ENCODE results near the gene PODNL1.
"Not testable (repeated sequence)": the region's sequence is repeated elsewhere in the genome, so short reads cannot be mapped to it uniquely, and the experiment has no call there.

The PODNL1 gene

DNA sequence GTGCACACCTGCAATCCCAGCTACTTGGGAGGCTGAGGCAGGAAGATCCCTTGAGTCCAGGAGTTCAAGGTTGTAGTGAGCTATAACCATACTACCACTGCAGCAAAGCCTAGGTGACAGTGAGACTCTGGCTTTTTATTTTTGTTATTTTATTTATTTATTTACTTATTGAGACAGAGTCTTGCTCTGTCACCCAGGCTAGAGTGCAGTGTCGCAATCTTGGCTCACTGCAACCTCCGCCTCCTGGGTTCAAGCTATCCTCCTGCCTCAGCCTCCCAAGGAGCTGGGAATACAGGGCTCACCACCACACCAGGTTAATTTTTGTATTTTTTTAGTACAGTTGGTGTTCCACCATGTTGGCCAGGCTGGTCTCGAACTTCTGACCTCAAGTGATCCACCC lies 35.3 kb upstream of the PODNL1 start:
- not testable (repeated sequence) for DNase-seq (ENCODE audit: low read depth)

DNA sequence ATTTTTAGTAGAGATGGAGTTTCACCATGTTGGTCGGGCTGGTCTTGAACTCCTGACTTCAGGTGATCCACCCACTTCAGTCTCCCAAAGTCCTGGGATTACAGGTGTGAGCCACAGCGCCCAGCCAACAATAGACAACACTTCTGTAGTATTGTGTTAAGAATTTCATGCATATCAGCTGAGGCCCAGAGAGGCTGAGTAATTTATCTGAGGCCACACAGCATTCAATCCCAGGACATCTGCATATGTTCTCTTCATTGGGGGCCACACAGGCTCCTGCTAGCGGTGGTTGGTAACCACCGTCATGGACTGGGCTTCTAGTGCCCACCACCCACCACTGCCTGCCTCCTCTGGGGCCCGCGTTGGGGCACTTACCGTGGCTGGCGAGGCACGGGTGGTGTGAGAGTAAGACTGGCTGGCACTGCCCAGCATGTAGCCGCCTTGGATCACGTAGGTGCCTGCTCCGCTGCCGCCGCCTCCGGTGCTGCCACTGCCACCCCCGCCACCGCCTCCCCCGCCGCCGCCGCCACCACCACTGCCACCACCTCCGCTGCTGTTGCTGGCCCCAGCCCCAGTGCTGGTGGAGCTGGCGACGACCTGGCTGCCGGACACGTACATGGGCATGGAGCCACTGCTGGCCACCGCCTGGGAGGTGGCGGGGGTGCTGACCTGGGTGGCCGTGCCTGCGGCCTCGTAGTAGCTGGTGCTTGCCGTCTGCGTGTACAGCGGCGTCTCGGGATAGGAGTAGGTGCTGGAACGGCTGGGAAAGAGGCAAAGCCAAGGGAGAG lies 34.3 kb upstream of the PODNL1 start:
- DNase-seq (ENCODE audit: low read depth): no peak

DNA sequence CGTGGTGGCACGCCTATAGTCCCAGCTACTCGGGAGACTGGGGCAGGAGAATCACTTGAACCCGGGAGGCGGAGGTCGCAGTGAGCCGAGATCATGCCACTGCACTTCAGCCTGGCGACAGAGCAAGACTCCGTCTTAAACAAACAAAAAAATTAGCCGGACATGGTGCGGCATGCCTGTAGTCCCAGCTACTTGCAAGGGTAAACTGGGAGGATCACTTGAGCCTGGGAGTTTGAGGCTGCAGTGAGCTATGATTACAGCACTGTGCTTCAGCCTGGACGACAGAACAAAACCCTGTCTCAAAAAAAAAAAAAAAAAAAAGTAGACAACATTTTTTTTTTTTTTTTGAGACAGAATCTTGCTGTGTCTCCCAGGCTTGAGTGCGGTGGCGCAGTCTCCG lies 33.7 kb upstream of the PODNL1 start:
- not testable (repeated sequence) for DNase-seq (ENCODE audit: low read depth)

DNA sequence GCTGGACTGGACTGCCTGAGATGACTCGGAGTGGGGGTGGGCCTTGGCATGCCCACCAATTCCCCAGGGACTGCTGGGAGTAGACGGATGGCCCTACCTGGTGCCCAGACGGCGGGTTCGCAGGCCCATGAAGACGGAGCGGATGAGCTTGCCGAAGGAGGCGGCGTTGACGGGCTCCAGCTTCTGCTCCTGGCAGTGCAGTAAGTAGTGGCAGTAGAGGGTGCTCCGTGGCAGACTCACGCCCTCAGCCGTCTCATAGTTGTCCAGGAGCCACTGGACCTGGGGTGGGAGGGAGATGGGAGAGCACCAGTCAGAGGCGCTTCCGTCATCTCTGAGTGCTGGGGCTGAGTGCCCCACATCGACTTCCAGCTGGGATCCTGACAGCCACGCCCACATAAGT lies 31.7 kb upstream of the PODNL1 start:
- DNase-seq (ENCODE audit: low read depth): no peak

DNA sequence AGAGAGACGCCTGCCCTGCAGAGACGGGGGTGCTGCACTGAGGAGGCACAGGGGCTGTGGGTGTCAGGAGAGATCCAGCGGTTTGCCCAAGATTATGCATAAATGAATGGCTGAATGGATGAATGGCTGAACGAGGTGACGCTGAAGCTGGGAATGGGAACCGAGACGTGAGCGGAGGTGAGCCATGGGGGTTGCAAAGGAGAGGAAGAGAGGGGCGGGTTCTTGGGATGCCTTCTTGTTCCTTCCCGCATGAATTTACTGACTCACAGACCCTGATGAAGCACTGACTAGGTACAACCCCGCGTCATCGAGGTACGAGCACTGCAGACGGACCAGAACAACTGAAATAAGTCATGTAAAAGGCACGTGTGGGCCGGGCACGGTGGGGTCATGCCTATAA lies 30.8 kb upstream of the PODNL1 start:
- DNase-seq (ENCODE audit: low read depth): no peak

DNA sequence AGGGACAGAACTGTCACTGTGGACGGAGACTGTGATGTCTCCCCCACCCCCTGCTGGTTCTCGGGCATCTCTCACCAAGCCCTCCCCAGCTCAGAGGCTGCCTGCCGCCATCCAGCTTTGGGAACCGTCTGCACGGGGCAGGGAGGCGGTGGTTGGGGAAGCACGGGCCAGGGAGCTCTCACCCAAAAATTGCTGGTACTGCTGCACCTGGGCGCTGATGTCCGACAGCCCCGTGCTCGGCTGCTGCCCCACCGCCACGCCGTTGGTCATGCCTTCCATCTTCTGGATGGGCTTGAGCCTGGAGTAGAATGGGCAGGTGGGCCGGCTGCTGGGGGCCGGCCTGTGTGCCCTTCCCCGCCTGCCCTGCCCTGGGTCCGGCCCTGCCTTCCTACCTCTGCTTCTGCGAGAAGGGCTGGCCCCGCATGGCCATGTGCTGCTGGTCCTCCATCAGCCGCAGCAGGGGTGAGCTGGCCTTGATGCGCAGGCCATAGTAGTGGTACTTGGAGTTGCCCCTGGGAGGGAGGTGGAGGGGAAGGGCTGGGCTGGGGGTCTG lies 30.2 kb upstream of the PODNL1 start:
- no peak for DNase-seq (ENCODE audit: low read depth)

DNA sequence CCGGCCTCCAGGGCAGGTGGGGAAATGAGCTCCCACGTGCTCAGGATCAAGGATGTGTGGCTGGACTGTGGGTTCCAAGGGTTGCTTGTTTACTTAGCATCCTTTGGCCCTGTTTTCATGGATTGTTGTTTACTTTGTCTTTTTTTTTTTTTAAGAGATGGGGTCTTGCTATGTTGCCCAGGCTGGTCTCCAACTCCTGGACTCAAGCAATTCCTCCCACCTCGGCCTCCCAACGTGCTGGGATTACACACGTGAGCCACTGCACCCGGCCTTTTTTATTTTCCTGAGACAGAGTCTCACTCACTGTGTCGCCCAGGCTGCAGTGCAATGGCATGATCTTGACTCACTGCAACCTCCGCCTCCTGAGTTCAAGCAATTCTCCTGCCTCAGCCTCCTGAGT lies 29.0 kb upstream of the PODNL1 start:
- not testable (repeated sequence) for DNase-seq (ENCODE audit: low read depth)

DNA sequence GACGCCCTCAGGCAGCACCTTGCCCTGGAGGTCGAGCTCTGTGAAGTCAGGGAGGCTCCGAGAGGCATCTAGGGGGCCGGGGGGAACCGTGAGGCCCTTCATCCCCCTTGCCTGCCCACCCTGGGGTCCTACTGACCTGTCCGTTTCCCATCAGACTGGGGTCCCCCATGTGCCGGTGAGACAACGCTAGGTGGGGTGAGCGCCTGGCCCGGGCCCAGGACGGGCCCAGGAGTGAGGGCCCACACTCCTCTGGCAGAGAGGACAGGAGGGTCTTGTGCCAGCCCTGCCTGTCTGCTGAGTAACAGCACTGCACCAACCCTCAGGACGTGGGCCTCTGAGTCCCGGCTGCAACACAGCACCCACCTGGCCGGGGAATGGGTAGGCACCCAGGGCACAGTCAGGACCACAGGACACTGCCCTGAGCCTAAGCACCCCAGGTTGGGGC lies 28.5 kb upstream of the PODNL1 start:
- DNase-seq (ENCODE audit: low read depth): no peak

DNA sequence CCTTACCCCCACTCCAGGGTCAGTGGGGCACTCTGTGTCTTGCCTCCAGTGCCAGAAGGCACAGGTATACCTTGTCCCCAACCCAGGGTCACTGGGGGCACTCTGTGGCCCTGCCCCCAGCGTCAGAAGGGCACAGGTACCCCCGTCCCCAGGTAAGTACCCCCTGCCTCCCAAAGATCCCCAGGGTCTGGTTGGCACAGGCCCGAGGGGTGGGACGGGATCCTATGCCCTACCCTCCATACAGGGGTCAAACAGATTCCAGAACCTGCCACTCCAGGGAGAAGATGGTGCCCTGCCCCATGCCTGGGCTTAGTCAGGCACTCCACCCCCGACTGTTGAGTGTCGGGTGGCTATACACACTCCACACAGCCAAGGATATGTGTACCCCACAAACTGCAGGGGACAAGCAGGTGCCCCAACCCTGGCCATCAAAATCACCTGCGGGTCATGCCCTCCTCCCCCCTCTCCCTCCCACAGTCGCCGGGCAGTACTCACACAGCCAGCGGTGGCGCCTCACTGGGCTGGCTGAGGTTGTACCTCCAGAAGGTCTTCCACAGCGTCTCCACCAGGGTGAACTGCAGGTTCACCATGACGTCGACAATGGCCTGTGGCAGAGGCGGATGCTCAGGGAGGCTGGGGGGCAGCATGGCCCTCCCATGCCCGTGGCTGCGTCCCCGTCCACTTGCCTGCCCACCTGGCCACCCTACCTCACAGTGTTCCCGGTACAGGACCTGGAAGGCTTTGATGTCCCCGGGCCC lies 27.9 kb upstream of the PODNL1 start:
- DNase-seq (ENCODE audit: low read depth): no peak

DNA sequence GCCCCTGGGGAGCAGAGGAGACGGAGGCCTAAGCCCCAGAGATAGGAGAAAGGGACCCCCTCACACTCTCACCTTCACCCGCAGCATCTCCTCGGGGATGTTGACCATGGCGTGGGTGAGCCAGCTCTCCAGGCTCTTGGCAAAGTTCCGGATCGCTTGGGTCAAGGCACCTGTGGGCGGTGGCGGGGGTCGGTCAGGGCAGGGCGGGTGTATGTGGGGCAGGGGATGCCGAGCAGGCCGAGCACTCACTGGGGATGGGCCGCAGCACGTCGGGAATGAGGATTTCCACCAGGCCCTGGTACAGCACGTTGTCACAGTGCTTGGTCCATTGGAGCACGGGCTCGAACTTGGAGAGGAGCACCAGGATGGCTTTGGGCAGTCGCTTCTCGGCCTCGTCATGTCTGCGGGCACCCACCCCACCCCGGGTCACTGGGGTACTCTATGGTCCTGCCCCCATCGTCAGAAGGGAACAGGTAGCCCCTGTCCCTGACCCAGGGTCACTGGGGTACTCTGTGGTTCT lies 27.2 kb upstream of the PODNL1 start:
- no peak for DNase-seq (ENCODE audit: low read depth)

DNA sequence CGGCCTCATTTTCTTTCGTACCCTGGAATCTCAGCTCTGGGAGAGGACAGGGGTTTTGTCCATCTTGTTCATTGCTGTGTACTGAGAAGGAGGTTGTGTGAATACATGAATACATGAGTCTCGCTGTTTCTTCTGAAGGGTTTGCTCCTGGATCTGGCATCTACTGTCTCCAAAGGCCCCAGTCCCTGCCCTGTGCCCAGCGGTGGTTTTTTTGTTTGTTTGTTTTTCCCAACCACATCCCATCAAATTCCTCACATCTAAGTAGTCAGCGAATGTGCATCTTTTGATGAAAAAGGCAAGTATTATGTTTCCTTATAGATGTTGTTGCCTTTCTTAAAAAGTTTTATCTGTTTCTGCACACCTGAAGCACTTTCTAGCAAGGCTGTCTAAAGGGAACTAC lies 26.6 kb upstream of the PODNL1 start:
- DNase-seq (ENCODE audit: low read depth): no peak

DNA sequence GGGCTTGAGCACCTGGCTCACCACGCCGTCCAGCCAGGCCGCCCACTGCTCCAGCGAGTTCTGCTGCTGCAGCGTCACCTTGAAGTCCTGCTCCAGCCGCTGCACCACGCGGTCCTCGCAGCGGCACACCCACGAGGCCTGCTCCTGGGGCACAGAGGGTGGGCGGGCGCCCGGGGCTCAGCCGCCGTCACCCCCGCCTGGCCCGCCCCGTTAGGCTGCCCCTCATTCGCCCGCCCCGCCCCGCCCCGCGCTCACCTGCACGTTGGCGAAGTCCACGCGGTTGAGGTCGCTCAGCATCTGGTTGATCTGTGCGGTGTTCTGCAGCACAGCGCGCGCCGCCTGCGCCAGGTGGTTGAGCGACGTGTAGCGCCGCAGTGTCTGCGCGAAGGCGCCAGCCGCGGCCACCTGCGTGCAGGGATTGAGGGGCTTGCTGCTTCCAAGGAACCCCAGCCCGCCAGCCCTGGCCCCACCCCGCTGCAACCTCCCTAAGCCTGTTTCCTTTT lies 25.4 kb upstream of the PODNL1 start:
- DNase-seq (ENCODE audit: low read depth): no peak

DNA sequence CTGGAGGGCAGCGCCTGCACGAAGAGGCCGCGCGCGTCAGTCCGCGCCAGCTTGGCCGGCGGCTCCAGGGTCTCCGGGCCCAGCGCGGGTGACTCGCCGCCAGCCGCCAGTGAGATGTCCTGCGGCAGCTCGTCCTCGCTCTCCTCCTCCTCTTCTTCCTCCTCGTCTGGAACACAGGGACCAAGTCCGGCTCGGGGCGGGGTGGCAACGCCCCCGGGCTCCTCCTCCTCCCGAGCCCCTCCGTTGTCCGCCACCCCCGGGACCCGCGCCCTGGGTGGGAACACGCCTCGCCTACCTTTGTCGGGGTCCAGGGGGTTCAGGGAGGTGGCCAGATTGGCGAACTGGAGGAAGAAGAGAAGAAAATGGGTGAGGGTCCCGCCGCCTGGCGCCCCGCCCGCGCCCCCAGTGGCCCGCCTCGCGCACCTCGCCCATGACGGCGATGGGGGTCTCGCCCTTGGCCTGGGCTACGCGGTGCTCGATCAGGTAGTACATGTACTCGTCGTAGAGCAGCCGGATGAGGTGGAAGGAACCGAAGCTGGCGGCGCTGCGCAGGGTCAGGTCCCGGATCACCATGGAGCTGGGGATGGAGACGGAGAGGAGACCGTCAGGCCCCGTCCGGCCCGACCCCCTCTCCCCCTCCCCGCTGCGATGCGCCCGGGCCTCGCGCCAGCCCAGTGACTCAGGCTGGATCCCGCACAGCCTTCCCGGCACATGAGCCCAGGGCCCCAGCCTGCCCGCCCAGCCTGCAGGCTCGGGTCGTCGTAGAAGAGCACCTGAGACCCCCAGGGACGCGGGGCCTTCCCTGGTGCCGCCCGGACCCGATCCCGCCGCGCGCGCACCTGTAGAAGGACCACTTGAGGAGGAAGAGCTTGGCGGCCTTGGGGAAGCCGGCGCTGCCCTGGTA lies 24.7 kb upstream of the PODNL1 start:
- no peak for DNase-seq (ENCODE audit: low read depth)

DNA sequence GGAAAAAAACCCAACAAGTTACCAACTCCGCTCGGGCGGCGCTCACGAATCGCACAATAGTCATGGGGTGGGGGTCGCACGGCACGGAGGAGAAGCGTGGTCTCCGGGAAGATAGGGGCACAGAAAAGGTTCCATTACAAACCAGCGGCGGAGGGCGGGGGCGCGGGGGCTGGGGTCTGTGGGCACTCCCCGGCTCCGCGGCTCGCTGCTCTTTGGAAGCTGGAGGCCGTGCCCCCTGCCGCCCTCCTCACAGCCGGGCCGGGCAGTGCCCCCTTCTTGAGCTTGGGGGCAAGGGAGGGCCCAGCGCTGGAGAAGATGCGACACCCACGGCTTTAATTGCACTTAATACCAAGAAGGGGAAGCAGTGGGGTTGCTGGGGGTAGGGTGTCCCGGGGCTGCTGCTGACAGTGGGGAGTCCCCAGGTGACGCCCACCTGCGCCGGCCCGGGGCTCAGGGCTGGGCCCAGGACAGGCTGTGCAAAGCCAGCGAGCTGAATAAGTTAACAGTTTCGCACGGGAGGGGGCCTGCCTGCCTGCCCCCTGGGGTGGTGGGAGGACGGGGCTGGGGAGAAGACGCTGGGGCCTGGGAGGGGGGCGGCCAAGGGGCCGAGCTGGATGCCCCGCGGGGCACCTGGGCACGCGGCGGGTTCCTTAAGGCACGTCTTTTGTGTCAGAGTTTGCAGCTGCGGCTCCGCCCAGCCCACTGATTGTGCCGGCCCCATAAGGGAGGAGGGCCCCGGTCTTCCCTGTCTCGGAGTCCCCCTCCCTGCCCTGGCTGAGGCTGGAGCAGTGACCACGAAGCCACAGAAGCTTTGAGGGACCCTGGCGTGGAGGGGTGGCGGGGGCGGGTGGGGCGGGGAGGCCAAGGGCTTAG lies 23.8 kb upstream of the PODNL1 start:
- DNase-seq (ENCODE audit: low read depth): no peak

DNA sequence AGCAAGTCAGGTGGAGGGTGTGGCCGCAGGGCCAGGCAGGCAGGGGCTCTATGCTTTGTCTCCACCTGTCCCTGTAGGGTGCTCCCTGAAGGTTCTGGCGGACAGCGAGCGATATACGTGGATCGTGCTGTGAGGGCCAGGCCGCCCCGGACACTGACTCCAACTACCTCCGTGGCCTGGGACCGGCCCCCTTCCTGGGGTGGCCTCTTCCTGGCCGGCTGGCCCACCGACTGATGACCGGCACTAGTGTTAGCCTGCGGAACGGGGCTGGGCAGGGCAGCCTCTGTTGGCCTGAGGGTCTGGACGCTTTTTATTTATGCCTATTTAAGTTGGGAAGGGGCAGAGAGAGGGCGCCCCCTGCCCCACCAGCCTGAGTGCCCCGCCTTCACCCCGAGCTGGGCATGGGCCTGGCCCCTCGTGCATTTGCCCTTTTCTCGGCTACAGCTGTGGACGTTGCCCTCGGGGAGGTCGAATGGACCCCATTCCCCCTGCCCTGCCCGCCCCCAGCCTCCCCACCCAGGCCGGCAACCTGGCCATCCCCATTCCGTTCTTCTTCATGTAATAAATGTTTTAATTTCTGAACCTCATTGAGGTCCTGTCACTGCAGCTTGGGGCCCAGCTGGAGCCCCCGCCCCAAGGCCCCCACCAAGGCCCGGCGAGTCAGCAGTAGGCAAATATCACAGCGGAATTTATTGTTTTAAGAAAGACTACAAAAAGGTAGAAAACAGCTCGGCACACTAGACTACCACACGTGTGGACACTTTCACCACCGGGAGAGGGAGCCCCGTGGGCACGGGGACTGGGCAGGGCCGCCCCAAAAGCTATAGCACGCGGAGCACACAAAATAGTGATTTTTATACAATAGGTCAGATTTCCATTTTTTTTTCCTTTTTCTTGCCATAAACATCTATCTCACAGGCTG lies 22.9 kb upstream of the PODNL1 start:
- no peak for DNase-seq (ENCODE audit: low read depth)

DNA sequence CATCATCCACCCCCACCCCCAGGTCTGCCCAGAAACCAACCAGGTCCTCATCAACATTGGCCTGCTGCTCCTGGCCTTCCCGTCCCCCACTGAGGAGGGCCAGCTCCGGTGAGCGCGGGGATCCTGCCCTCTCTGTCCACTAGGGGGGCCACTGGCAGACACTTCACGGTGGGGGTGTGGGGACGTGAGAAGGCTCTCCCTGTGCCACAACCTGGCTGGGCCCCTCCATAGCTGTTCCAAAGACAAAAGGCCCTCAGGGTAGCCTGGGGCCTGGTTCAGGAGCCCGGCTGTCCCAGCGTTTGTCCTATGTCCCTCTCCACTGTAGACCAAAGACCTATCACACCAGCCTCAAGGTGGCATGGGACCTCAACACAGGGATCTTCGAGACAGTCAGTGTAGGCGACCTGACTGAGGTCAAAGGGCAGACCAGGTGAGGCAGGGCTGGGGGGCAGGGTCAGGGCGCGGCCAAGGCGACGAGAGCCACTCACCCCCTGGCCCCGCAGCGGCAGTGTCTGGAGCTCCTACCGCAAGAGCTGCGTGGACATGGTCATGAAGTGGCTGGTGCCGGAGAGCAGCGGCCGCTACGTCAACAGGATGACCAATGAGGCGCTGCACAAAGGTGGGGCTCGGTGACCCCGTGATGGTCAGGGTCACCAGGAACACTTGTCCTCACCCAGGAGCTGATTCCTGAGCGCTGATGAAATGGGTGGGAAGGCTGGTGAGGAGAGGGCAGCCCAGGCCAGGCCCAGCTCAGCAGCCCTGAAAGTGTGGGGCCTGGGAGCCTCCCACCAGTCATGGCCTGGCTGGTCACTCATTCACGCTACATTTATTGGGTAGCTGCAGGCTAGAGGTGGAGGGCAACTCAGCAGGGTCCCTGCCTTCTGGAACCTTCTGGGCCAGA lies 22.0 kb upstream of the PODNL1 start:
- DNase-seq (ENCODE audit: low read depth): no peak

DNA sequence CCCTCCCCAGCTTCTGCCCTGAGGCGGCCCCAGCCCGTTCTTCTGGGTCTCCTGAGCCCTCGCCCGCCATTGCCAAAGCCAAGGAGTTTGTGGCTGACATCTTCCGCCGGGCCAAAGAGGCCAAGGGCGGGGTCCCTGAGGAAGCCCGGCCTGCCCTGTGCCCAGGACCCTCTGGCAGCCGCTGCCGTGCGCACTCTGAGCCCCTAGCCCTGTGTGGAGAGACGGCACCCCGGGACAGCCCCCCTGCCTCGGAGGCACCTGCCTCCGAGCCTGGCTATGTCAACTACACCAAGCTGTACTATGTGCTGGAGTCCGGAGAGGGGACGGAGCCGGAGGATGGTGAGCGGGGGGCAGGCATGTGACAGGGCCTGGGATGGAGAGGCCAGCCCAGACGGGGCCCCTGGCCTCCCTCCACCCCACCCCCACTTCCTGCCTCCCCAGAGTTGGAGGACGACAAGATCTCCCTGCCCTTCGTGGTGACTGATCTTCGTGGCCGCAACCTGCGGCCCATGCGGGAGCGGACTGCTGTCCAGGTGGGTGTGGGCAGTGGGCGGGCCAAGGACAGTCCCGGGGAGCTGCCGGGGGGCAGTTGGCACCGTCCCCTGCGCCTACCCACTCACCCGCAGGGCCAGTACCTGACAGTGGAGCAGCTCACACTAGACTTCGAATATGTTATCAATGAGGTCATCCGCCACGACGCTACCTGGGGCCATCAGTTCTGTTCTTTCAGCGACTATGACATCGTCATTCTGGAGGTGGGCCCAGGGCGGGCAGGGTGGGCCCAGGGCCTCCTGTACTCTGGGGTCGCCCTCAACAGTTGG lies 21.1 kb upstream of the PODNL1 start:
- DNase-seq (ENCODE audit: low read depth): no peak

DNA sequence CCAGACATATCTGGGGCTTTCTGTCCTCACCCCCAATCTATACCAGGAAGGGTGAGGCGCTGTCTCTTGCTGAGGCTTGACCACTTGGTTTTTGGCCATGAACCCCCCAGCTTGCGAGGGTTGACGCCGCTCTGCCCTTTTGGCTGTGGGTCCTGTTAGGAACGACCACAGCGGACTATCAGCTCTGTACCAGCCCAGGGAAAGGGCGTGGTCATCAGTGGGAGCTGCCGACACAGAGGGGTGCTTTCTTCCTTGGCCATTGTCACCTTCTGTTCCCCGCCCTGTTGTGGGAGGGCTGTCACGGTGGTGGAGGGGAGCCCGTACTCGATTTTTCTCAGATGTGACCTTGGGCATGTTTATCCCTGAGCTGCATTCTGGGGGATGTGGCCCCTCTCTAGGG lies 19.8 kb upstream of the PODNL1 start:
- DNase-seq (ENCODE audit: low read depth): no peak

Data from HS-27A (cell line).